ENCODE data around the gene NEU3. TPM values are rescaled to one million over a fixed set of nuclear protein-coding genes. Genes with fewer than 3 reads are reported as not detected.

Gene NEU3
- total RNA-seq, 1 experiment from 2014 or later: 16.4 TPM

DNA sequence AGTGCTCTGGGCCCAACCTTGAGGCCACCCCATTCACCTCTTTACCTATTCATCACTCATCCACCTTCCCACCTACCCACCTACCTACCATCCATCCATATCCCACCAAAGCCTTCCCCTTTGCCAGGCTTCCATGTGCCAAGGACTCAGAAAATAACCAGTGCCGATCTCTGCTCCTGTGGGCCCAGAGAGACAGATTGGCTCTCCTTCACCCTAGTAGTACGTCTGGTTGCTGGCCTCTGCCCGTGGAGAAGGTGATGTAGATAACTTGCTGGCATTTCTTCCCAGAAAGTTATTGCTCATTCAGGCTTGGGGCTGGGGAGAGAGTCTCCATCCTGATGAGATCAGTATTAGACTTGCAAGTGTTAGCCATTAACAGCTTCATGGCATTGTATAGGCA is 45.2 kb downstream of the NEU3 start (continued):
- TF ChIP-seq, protein P1, sequence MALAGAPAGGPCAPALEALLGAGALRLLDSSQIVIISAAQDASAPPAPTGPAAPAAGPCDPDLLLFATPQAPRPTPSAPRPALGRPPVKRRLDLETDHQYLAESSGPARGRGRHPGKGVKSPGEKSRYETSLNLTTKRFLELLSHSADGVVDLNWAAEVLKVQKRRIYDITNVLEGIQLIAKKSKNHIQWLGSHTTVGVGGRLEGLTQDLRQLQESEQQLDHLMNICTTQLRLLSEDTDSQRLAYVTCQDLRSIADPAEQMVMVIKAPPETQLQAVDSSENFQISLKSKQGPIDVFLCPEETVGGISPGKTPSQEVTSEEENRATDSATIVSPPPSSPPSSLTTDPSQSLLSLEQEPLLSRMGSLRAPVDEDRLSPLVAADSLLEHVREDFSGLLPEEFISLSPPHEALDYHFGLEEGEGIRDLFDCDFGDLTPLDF (CRISPR knock-in tag; IDR thresholded peaks at IDR 0.05): no peak
- TF ChIP-seq TEAD1 (CRISPR knock-in tag; IDR thresholded peaks at IDR 0.05): no peak
- TF ChIP-seq, protein P2, sequence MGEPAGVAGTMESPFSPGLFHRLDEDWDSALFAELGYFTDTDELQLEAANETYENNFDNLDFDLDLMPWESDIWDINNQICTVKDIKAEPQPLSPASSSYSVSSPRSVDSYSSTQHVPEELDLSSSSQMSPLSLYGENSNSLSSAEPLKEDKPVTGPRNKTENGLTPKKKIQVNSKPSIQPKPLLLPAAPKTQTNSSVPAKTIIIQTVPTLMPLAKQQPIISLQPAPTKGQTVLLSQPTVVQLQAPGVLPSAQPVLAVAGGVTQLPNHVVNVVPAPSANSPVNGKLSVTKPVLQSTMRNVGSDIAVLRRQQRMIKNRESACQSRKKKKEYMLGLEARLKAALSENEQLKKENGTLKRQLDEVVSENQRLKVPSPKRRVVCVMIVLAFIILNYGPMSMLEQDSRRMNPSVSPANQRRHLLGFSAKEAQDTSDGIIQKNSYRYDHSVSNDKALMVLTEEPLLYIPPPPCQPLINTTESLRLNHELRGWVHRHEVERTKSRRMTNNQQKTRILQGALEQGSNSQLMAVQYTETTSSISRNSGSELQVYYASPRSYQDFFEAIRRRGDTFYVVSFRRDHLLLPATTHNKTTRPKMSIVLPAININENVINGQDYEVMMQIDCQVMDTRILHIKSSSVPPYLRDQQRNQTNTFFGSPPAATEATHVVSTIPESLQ (CRISPR knock-in tag; IDR thresholded peaks at IDR 0.05): no peak

DNA sequence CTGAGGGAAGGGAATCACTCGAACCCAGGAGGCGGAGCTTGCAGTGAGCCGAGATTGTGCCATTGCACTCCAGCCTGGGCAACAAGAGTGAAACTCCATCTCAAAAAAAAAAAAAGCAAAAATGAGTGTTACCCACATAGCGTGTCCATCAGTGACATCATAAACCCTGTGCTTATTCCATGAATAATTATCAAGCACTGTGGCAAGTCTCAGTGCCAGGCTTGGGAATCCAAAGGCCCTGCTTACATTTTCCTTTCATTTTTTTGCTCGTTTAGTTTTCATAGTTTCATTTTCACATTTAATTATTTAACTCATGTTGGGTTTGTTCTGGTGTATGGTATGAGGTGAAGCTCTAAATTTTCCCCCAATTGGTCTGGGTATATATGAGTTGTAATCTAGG is 46.5 kb downstream of the NEU3 start:
- H3K9me3 Mint-ChIP-seq: peaks cover 11% of the 10 kb centered on the region
- peaks cover 3% of the 10 kb centered on the region; the same call in 1 of the 2 replicates for H3K36me3 Mint-ChIP-seq
- 0 out of 2 replicates have a peak, but pooled peaks cover 5% of the 10 kb centered on the region for H3K4me1 Mint-ChIP-seq
- DNase-seq (ENCODE audit: low spot score) (no peak), ATAC-seq (no peak)
- H3K4me3 Mint-ChIP-seq: no peak overlapping the region
- ChIA-PET POLR2A (no interaction called here), CTCF (interaction anchor here (1.0 to 2.5 kb wide), 2 partner anchors 13 to 106 kb away, joined by 4 to 8 read pairs; no protein-coding TSS in a partner anchor)
- peaks cover 2% of the 10 kb centered on the region; the same call in 1 of the 2 replicates for H3K27me3 Mint-ChIP-seq (ENCODE audit: low read depth)
- H3K27ac Mint-ChIP-seq: no peak overlapping the region
- TF ChIP-seq KAT7 (CRISPR knock-in tag; IDR thresholded peaks at IDR 0.05; ENCODE audit: borderline replicate concordance) (no peak), NFATC4 (CRISPR knock-in tag; IDR thresholded peaks at IDR 0.05) (no peak), ZNF138 (CRISPR knock-in tag; conservative IDR thresholded peaks at IDR 0.05) (no peak), NR2C2 (CRISPR knock-in tag; IDR thresholded peaks at IDR 0.05) (no peak), JAZF1 (CRISPR knock-in tag; IDR thresholded peaks at IDR 0.05) (no peak), PRRX2 (CRISPR knock-in tag; IDR thresholded peaks at IDR 0.05) (no peak), HMGA2 (CRISPR knock-in tag; IDR thresholded peaks at IDR 0.05) (no peak), FOXK1 (CRISPR knock-in tag; IDR thresholded peaks at IDR 0.05) (no peak), ELF4 (CRISPR knock-in tag; IDR thresholded peaks at IDR 0.05; ENCODE audit: low read depth) (no peak), MYBL2 (CRISPR knock-in tag; IDR thresholded peaks at IDR 0.05) (no peak), RORB (CRISPR knock-in tag; IDR thresholded peaks at IDR 0.05) (no peak), CREM (CRISPR knock-in tag; IDR thresholded peaks at IDR 0.05) (no peak), NR3C1 (CRISPR knock-in tag; conservative IDR thresholded peaks at IDR 0.05; ENCODE audit: low read depth) (no peak), IRF2 (CRISPR knock-in tag; IDR thresholded peaks at IDR 0.05; ENCODE audit: borderline replicate concordance, low read depth) (no peak), ZNF219 (CRISPR knock-in tag; IDR thresholded peaks at IDR 0.05; ENCODE audit: borderline replicate concordance) (no peak), EMX1 (CRISPR knock-in tag; IDR thresholded peaks at IDR 0.05) (no peak)
- TF ChIP-seq, protein P3, sequence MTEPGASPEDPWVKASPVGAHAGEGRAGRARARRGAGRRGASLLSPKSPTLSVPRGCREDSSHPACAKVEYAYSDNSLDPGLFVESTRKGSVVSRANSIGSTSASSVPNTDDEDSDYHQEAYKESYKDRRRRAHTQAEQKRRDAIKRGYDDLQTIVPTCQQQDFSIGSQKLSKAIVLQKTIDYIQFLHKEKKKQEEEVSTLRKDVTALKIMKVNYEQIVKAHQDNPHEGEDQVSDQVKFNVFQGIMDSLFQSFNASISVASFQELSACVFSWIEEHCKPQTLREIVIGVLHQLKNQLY (CRISPR knock-in tag; IDR thresholded peaks at IDR 0.05): no peak
- TF ChIP-seq, protein P4, sequence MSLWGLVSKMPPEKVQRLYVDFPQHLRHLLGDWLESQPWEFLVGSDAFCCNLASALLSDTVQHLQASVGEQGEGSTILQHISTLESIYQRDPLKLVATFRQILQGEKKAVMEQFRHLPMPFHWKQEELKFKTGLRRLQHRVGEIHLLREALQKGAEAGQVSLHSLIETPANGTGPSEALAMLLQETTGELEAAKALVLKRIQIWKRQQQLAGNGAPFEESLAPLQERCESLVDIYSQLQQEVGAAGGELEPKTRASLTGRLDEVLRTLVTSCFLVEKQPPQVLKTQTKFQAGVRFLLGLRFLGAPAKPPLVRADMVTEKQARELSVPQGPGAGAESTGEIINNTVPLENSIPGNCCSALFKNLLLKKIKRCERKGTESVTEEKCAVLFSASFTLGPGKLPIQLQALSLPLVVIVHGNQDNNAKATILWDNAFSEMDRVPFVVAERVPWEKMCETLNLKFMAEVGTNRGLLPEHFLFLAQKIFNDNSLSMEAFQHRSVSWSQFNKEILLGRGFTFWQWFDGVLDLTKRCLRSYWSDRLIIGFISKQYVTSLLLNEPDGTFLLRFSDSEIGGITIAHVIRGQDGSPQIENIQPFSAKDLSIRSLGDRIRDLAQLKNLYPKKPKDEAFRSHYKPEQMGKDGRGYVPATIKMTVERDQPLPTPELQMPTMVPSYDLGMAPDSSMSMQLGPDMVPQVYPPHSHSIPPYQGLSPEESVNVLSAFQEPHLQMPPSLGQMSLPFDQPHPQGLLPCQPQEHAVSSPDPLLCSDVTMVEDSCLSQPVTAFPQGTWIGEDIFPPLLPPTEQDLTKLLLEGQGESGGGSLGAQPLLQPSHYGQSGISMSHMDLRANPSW (CRISPR knock-in tag; conservative IDR thresholded peaks at IDR 0.05; ENCODE audit: low read depth): no peak
- TF ChIP-seq, protein P5, sequence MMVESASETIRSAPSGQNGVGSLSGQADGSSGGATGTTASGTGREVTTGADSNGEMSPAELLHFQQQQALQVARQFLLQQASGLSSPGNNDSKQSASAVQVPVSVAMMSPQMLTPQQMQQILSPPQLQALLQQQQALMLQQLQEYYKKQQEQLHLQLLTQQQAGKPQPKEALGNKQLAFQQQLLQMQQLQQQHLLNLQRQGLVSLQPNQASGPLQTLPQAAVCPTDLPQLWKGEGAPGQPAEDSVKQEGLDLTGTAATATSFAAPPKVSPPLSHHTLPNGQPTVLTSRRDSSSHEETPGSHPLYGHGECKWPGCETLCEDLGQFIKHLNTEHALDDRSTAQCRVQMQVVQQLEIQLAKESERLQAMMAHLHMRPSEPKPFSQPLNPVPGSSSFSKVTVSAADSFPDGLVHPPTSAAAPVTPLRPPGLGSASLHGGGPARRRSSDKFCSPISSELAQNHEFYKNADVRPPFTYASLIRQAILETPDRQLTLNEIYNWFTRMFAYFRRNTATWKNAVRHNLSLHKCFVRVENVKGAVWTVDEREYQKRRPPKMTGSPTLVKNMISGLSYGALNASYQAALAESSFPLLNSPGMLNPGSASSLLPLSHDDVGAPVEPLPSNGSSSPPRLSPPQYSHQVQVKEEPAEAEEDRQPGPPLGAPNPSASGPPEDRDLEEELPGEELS (CRISPR knock-in tag; IDR thresholded peaks at IDR 0.05): no peak
- TF ChIP-seq, protein P6, sequence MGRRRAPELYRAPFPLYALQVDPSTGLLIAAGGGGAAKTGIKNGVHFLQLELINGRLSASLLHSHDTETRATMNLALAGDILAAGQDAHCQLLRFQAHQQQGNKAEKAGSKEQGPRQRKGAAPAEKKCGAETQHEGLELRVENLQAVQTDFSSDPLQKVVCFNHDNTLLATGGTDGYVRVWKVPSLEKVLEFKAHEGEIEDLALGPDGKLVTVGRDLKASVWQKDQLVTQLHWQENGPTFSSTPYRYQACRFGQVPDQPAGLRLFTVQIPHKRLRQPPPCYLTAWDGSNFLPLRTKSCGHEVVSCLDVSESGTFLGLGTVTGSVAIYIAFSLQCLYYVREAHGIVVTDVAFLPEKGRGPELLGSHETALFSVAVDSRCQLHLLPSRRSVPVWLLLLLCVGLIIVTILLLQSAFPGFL (CRISPR knock-in tag; IDR thresholded peaks at IDR 0.05; ENCODE audit: borderline replicate concordance): no peak

Data from WTC11 (cell line).